ENCODE data around the gene KCNIP1. TPM values are rescaled to one million over a fixed set of nuclear protein-coding genes. Genes with fewer than 3 reads are reported as not detected.
"Not testable (repeated sequence)": the region's sequence is repeated elsewhere in the genome, so short reads cannot be mapped to it uniquely, and the experiment has no call there.

KCNIP1 gene
- total RNA-seq, 4 donors from 2014 or later: not detected

GRCh38 chr5:170751631-170752030, 247.8 kb downstream of the KCNIP1 start:
- DNase-seq (ENCODE audit: low spot score in 2 of 2): peak in 1 of 2 donors; percentile 72
- 56 to 57% methylated on average over 11 of the region's 11 CpGs for WGBS, 2 donors
- TF ChIP-seq POLR2A (IDR thresholded peaks at IDR 0.05) (no peak), CTCF (IDR thresholded peaks at IDR 0.05) (no peak)
- intact Hi-C loops (cut with DNase I; ENCODE audit: low total_unique reads): no loop called here
- no peak overlapping the region for H3K4me3 ChIP-seq (ENCODE audit: low read depth, poor library complexity, severe bottlenecking)

GRCh38 chr5:170752257-170753215, 248.7 kb downstream of the KCNIP1 start:
- no peak overlapping the region for H3K4me3 ChIP-seq (ENCODE audit: low read depth, poor library complexity, severe bottlenecking)
- DNase-seq (ENCODE audit: low spot score in 2 of 2): peak in 1 of 2 donors; percentile 26
- TF ChIP-seq POLR2A (IDR thresholded peaks at IDR 0.05) (no peak), CTCF (IDR thresholded peaks at IDR 0.05) (no peak)
- 48 to 50% methylated on average over 7 of the region's 10 CpGs for WGBS, 2 donors
- intact Hi-C loops (cut with DNase I; ENCODE audit: low total_unique reads): no loop called here

- TF ChIP-seq POLR2A (IDR thresholded peaks at IDR 0.05): no peak
- no peak for TF ChIP-seq CTCF (IDR thresholded peaks at IDR 0.05)
- no peak overlapping the region for H3K4me3 ChIP-seq (ENCODE audit: low read depth, poor library complexity, severe bottlenecking)
- intact Hi-C loops (cut with DNase I; ENCODE audit: low total_unique reads): no loop called here
- no peak for DNase-seq (ENCODE audit: low spot score in 2 of 2)
Measured at GRCh38 chr5:170753311-170753710, 249.5 kb downstream of the KCNIP1 start.

GRCh38 chr5:170754508-170754907, 250.7 kb downstream of the KCNIP1 start:
- WGBS, 2 donors: 78 to 84% methylated on average over 2 of the region's 2 CpGs
- H3K4me3 ChIP-seq (ENCODE audit: low read depth, poor library complexity, severe bottlenecking); DNase-seq (ENCODE audit: low spot score in 2 of 2); intact Hi-C loops (cut with DNase I; ENCODE audit: low total_unique reads): not testable (repeated sequence)

- 53 to 74% methylated on average over 7 of the region's 7 CpGs for WGBS, 2 donors
- H3K4me3 ChIP-seq (ENCODE audit: low read depth, poor library complexity, severe bottlenecking): no peak overlapping the region
- TF ChIP-seq CTCF (IDR thresholded peaks at IDR 0.05) (no peak), POLR2A (IDR thresholded peaks at IDR 0.05) (no peak)
- no peak for DNase-seq (ENCODE audit: low spot score in 2 of 2)
- intact Hi-C loops (cut with DNase I; ENCODE audit: low total_unique reads): no loop called here
Measured at GRCh38 chr5:170755679-170756456, 252.0 kb downstream of the KCNIP1 start.

GRCh38 chr5:170756691-170757090, 252.9 kb downstream of the KCNIP1 start:
- no peak overlapping the region for H3K4me3 ChIP-seq (ENCODE audit: low read depth, poor library complexity, severe bottlenecking)
- WGBS, 2 donors: 80 to 88% methylated on average over 8 of the region's 8 CpGs
- TF ChIP-seq CTCF (IDR thresholded peaks at IDR 0.05) (no peak), POLR2A (IDR thresholded peaks at IDR 0.05) (no peak)
- no peak for DNase-seq (ENCODE audit: low spot score in 2 of 2)
- intact Hi-C loops (cut with DNase I; ENCODE audit: low total_unique reads): no loop called here
